ENCODE results near the gene GNAZ.

The GNAZ gene

DNA sequence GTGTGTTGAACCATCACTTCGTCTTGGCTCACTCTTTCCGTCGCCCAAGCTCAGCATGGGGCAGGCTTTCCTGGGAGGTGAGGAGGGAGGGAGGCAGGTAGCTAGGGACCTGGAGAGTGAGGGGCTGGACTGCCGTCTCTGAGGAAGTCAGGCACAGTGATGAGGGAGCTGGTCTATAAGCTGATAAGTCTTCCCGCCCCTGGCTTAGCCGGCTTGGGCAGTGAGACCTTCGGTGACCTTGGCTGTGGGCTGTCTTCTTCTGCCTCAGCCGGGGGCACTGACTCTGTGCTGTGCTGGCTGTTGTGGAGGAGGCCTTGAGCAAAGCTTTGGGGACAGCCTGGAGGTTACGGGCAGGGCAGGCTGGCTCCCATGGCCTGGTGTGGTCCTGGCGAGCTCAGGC is 18.7 kb downstream of the GNAZ start:
- no peak for DNase-seq (ENCODE audit: extremely low spot score)
- no peak for TF ChIP-seq CTCF (IDR thresholded peaks at IDR 0.05; ENCODE audit: control extremely low read depth, extremely low read depth, low read depth, missing control alignments)
- ChIA-PET POLR2A (no interaction called here), CTCF (interaction anchor here (1.3 to 1.7 kb wide), 2 partner anchors 15 to 129 kb away, joined by 3 to 4 read pairs; no protein-coding TSS in a partner anchor)

DNA sequence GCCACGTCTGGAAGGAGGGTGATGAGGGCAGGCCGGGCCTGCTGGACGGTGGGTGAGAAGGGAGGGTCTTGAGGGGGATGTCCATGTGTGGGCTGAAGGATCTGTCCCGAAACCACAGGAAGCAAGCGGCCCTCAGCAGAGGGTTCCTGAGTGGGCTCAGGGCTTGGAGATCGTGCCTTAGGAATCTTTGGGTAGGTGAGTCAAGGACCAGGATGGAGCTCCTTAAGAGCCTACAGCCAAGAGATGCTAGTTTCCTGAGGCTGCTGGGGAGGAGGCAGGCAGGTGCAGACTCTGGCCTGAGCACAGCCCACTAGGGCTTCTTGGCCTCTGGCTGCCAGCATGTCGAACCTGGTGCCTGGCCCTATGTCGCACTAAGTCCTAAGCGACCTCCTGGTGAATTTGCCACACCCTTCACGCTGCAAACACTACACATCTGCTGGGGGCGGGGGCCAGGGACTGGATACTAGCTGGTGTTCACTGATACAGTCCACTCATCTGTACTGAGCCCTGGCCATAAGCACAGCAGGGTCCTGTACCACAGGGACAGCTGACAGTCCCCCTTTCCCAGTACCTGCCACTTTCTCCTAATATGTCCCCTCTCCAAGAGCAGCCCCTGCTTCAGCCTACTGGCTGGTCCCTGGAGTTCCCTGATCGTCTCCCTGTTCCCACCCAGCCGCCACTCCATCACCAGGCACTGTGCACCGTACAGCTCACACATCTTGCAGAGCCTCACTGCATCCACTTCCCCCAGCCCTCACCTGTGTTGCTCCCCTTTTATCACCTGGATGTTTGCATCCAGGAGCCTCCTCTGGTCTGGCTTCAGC is 19.5 kb downstream of the GNAZ start:
- ChIA-PET POLR2A (no interaction called here), CTCF (interaction anchor here (1.3 kb wide), 1 partner anchor 16 kb away, joined by 3 read pairs; no protein-coding TSS in a partner anchor)
- no peak for DNase-seq (ENCODE audit: extremely low spot score)
- no peak for TF ChIP-seq CTCF (IDR thresholded peaks at IDR 0.05; ENCODE audit: control extremely low read depth, extremely low read depth, low read depth, missing control alignments)

- POLR2A ChIA-PET, result no interaction called here
- DNase-seq (ENCODE audit: extremely low spot score), result no peak
- TF ChIP-seq CTCF (IDR thresholded peaks at IDR 0.05; ENCODE audit: control extremely low read depth, extremely low read depth, low read depth, missing control alignments), result no peak
- CTCF ChIA-PET, result no interaction called here
Observed at GRCh38 chr22:23090457-23090835, 20.1 kb downstream of the GNAZ start.

DNA sequence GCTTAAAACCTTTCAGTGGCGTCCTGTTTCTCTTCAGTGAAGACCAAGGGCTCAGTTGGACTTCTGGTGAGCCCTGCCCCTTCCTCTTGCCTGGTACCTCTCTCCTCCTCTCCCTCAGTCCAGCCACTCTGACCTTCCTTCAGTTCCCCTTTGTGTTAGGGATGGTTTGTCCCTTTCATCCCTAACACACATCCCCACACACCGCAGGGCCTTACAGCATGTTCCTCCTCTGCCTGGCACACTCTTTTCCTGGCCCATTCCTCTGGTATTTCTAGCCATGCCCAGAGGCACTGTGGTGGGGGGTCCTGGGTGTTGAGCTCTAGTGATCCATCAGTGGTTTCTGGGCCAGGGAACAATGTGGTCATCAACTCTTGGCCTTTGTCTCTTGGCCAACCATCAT is 21.4 kb downstream of the GNAZ start:
- DNase-seq (ENCODE audit: extremely low spot score), result no peak
- TF ChIP-seq CTCF (IDR thresholded peaks at IDR 0.05; ENCODE audit: control extremely low read depth, extremely low read depth, low read depth, missing control alignments), result no peak
- ChIA-PET CTCF (no interaction called here), POLR2A (no interaction called here)

GRCh38 chr22:23092217-23092955 is 22.1 kb downstream of the GNAZ start:
- no peak for DNase-seq (ENCODE audit: extremely low spot score)
- ChIA-PET POLR2A (no interaction called here), CTCF (no interaction called here)
- TF ChIP-seq CTCF (IDR thresholded peaks at IDR 0.05; ENCODE audit: control extremely low read depth, extremely low read depth, low read depth, missing control alignments), result no peak

DNA sequence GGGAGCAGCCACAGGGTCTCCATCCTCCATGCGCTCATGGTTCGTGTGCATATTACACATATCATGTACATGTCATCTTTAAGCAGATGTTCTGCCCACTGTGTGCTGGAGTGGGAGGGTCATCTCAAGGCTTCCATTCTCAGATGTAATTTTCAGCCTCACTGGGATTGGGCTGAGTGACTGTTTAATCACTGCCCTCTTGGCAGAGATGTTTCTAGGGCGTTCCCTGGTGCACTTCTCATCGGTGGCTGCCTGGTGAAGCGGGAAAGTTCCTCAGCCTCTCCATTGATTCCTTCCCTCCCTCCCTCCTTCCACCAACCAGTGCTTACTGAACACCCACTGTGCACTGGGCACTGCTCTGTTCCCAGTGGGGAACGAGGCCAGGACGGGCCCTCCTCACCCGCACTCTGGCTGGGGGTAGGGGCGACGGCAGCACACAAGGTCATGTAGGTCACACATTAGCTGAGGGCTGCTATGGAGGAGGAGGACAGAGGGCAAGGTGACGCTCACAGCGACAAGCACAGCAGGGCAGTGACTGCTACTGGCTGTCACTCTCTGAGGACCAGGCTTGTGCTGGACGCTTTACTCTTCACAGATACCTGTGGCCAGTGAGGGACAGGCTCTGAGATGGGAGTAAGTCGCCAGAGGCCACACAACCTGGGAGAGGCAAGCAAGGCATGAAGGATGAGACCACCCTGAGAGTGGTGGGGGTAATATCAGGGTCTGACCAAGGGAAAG is 22.9 kb downstream of the GNAZ start:
- no peak for DNase-seq (ENCODE audit: extremely low spot score)
- POLR2A ChIA-PET, result no interaction called here
- CTCF ChIA-PET, result no interaction called here
- TF ChIP-seq CTCF (IDR thresholded peaks at IDR 0.05; ENCODE audit: control extremely low read depth, extremely low read depth, low read depth, missing control alignments), result no peak
